HepG2 (cell line): ENCODE measurements around the gene UPK1A. TPM values are rescaled to one million over a fixed set of nuclear protein-coding genes. Genes with fewer than 3 reads are reported as not detected.

Experiments used
- ATAC-seq: fragments of 200-7000 bp; cut with Tn5 transposase; 3 replicates; pipeline ENCODE4 v1.9.1; 2020; ENCODE audit warnings: mild to moderate bottlenecking, moderate library complexity
- BruUV-seq: library from RNA; stranded (reverse); fragments of 400-500 nt; replicated peaks from 2 replicates; lab custom pipeline; 2021; lab: Mats Ljungman, UMichigan
- CTCF ChIA-PET: fragments of 300-600 bp; formaldehyde crosslinking; extraction: SDS; loops from one replicate; lab custom pipeline; 2021; ENCODE audit warnings: low total read pairs, inconsistent platforms, low intra/inter-chr PET ratio; lab: Yijun Ruan, JAX
- POLR2A ChIA-PET: fragments of 350-600 bp; sonication (Branson Sonifier 250); formaldehyde crosslinking; loops from one replicate; lab custom pipeline; 2020; ENCODE audit warnings: antibody characterized with exemption, inconsistent platforms; lab: Yijun Ruan, JAX
- DNase-seq: peaks from one replicate; pipeline ENCODE4 v3.0.0-alpha.2; 2015; ENCODE audit warnings: low spot score
- FAIRE-seq: peaks from 3 replicates; lab custom pipeline; 2011; peaks lifted over from hg19 to GRCh38; lab: Jason Lieb, UNC
- H2AFZ ChIP-seq: one replicate; pipeline ENCODE4 v1.6.1; 2011; ENCODE audit warnings: low read length, inconsistent platforms
- H3K27ac ChIP-seq: fragments of 300-600 bp; 3 replicates; pipeline ENCODE4 v1.8.0; 2011; ENCODE audit warnings: mixed run types, mild to moderate bottlenecking, mixed read lengths, low read length, inconsistent platforms; ENCODE audit not compliant: insufficient read depth; ENCODE audit errors: extremely low read length
- H3K27me3 ChIP-seq, 2 experiments: fragments of 200-600 bp in 1 of 2; 2 replicates in 1 of 2; 3 replicates in 1 of 2; pipeline versions ENCODE4 v1.6.0 to v1.8.0; 2011; ENCODE audit warnings: low read length in 2 of 2, mild to moderate bottlenecking in 2 of 2, moderate library complexity in 2 of 2, inconsistent platforms in 1 of 2; ENCODE audit not compliant: insufficient read depth in 2 of 2, control insufficient read depth in 1 of 2
- H3K36me3 ChIP-seq, 2 experiments: fragments of 200-600 bp in 1 of 2; replicated peaks in 1 of 2; 2 replicates in 1 of 2; 3 replicates in 1 of 2; pipeline versions ENCODE4 v1.5.1 to v1.8.0; 2011; ENCODE audit warnings: low read length in 2 of 2, inconsistent platforms in 1 of 2; ENCODE audit not compliant: insufficient read depth in 2 of 2, control insufficient read depth in 1 of 2
- H3K4me1 ChIP-seq: 2 replicates; pipeline ENCODE4 v1.5.1; 2012; ENCODE audit warnings: low read length, inconsistent platforms; ENCODE audit not compliant: insufficient read depth
- H3K4me2 ChIP-seq: 2 replicates; pipeline ENCODE4 v1.6.0; 2011; ENCODE audit warnings: low read depth, low read length, inconsistent platforms
- H3K4me3 ChIP-seq, 3 experiments: fragments of 200-600 bp in 1 of 3; sonication (generic), shearing (Covaris generic) in 1 of 3; replicated peaks in 1 of 3; 2 replicates each; pipeline ENCODE4 v1.5.1; 2011 to 2016; ENCODE audit warnings: low read length in 3 of 3, inconsistent platforms in 2 of 3, low read depth in 2 of 3, mild to moderate bottlenecking in 2 of 3, control low read depth in 1 of 3, mixed read lengths in 1 of 3; ENCODE audit not compliant: insufficient read depth in 1 of 3
- H3K79me2 ChIP-seq: one replicate; pipeline ENCODE4 v1.6.1; 2011; ENCODE audit warnings: low read length, inconsistent platforms; ENCODE audit not compliant: insufficient read depth
- H3K9ac ChIP-seq: 2 replicates; pipeline ENCODE4 v1.6.0; 2011; ENCODE audit warnings: mild to moderate bottlenecking, low read depth, low read length, inconsistent platforms; ENCODE audit not compliant: insufficient read depth
- H3K9me3 ChIP-seq: 2 replicates; pipeline ENCODE4 v1.5.1; 2012; ENCODE audit warnings: mild to moderate bottlenecking, low read length
- H4K20me1 ChIP-seq: 2 replicates; pipeline ENCODE4 v1.6.0; 2011; ENCODE audit warnings: inconsistent platforms, mild to moderate bottlenecking, low read length, moderate library complexity; ENCODE audit not compliant: insufficient read depth
- AGO2 ChIP-seq: fragments of 200-400 bp; formaldehyde crosslinking; optimal IDR thresholded peaks from 2 replicates; pipeline ENCODE3; 2017; ENCODE audit warnings: mild to moderate bottlenecking, low read depth, low read length, moderate library complexity
- ARID2 ChIP-seq: sonication (generic); formaldehyde crosslinking; IDR thresholded peaks from 2 replicates; pipeline ENCODE4 v1.8.1; 2022; ENCODE audit warnings: mild to moderate bottlenecking, missing genetic modification reagents, borderline replicate concordance
- CSRNP1 ChIP-seq: sonication (generic); formaldehyde crosslinking; IDR thresholded peaks from 2 replicates; pipeline ENCODE4 v1.8.1; 2023; ENCODE audit warnings: mild to moderate bottlenecking, missing genetic modification reagents
- FOXA1 ChIP-seq, 2 experiments: fragments of 450-650 bp in 1 of 2; sonication (generic) in 1 of 2; formaldehyde crosslinking in 1 of 2; IDR thresholded peaks; 2 replicates each; pipeline versions ENCODE4 v1.4.0 to v1.6.1; 2016 to 2020; ENCODE audit warnings: missing genetic modification reagents in 1 of 2
- JARID2 ChIP-seq: sonication (generic); formaldehyde crosslinking; IDR thresholded peaks from 2 replicates; pipeline ENCODE4 v1.8.1; 2023; ENCODE audit warnings: missing genetic modification reagents, inconsistent platforms; ENCODE audit not compliant: insufficient replicate concordance
- RBFOX2 ChIP-seq: fragments of 200-400 bp; formaldehyde crosslinking; IDR thresholded peaks from 2 replicates; pipeline ENCODE4 v1.6.1; 2017; ENCODE audit warnings: low read depth, mild to moderate bottlenecking, low read length
- SRSF4 ChIP-seq: fragments of 200-400 bp; formaldehyde crosslinking; IDR thresholded peaks from one replicate; pipeline ENCODE4 v1.6.1; 2018; ENCODE audit warnings: mild to moderate bottlenecking, low read depth, low read length, moderate library complexity; ENCODE audit not compliant: poor library complexity, severe bottlenecking
- ZBTB1 ChIP-seq: sonication (generic); formaldehyde crosslinking; IDR thresholded peaks from 2 replicates; pipeline ENCODE4 v1.4.0; 2020; ENCODE audit warnings: missing genetic modification reagents, borderline replicate concordance
- ZBTB14 ChIP-seq: sonication (generic); formaldehyde crosslinking; IDR thresholded peaks from 2 replicates; pipeline ENCODE4 v1.4.0; 2020; ENCODE audit warnings: missing genetic modification reagents
- ZFP36L2 ChIP-seq: sonication (generic); formaldehyde crosslinking; IDR thresholded peaks from 2 replicates; pipeline ENCODE4 v1.4.0; 2020; ENCODE audit warnings: missing genetic modification reagents
- WGBS: methylation state at CpG from one replicate; pipeline ENCODE4 v1.1.6; 2017; ENCODE audit warnings: low lambda C conversion rate; 5-methylcytosine and 5-hydroxymethylcytosine counted together
- in situ Hi-C: cut with HindIII; loops from 2 replicates; pipeline ENCODE4 v1.10.0; 2017; ENCODE audit warnings: low pct_unique_long_range_greater_than_20kb; ENCODE audit not compliant: extremely low pct_ligation_motif_present
- intact Hi-C: fragments of 100-400 bp; cut with micrococcal nuclease; formaldehyde crosslinking; loops from one replicate; pipeline ENCODE4 v1.10.0; 2022; ENCODE audit not compliant: unreplicated experiment
- polyA plus RNA-seq, 8 experiments: library from polyadenylated mRNA; depleted of rRNA in 3 of 8; stranded (reverse) in 7 of 8; unstranded in 1 of 8; fragments of >200 nt; fragmentation: Illumina TruSeq in 4 of 8; extraction: Trizol in 4 of 8; gene quantifications; 2 replicates each; pipeline versions ENCODE4 v1.2.1 to v1.2.3, GENCODE V29; 2011 to 2016; ENCODE audit warnings: low read depth in 4 of 8, missing spikeins in 1 of 8, mixed read lengths in 1 of 8; ENCODE audit not compliant: insufficient read depth in 1 of 8
- total RNA-seq, 5 experiments: library from RNA; depleted of rRNA; stranded (reverse); fragments of >200 nt; fragmentation: Illumina TruSeq; extraction: Trizol; gene quantifications; 2 replicates each; pipeline ENCODE4 v1.2.3, GENCODE V29; 2016; ENCODE audit warnings: low read depth in 1 of 5
- TF ChIP-seq, protein P1 (sequence below): sonication (generic); formaldehyde crosslinking; IDR thresholded peaks from 2 replicates; pipeline ENCODE4 v1.5.0; 2020; ENCODE audit warnings: missing genetic modification reagents, mild to moderate bottlenecking, borderline replicate concordance

UPK1A gene
- total and polyA plus RNA-seq, 2 of the 13 experiments (the other 11 are each of a cell fraction or from before 2014, with no cell fraction given) = 2.9 TPM; not detected in 1

- CTCF ChIA-PET = no interaction called here
- peaks cover 61 to 88% of the 10 kb centered on the region in 2 experiments for H3K36me3 ChIP-seq
- POLR2A ChIA-PET = interaction anchor here (1.6 kb wide), 1 partner anchor 16 kb away, joined by 5 read pairs; no protein-coding TSS in a partner anchor
Observed at GRCh38 chr19:35724560-35724959, 58.2 kb downstream of the UPK1A start.

More at GRCh38 chr19:35724560-35724959, 58.2 kb downstream of the UPK1A start:
- Histone ChIP-seq H2AFZ (no peak overlapping the region), H3K9me3 (no peaks in the 10 kb centered on the region), H3K9ac (no peak overlapping the region), H3K27me3 (no peaks in the 10 kb centered on the region), H3K27ac (no peak overlapping the region), H3K4me3 (no peak overlapping the region), H3K79me2 (peaks cover 7% of the 10 kb centered on the region), H4K20me1 (no peaks in the 10 kb centered on the region), H3K4me2 (no peak overlapping the region), H3K4me1 (peaks cover 8% of the 10 kb centered on the region)
- ATAC-seq = no peak
- WGBS = 97% methylated on average over 12 of the region's 12 CpGs
- no peak for FAIRE-seq
- intact Hi-C loops = no loop called here
- TF ChIP-seq ZFP36L2 (CRISPR knock-in tag) = no peak
- no peak for TF ChIP-seq ARID2 (CRISPR knock-in tag)
- TF ChIP-seq SRSF4 = no peak
- no peak for TF ChIP-seq ZBTB1 (CRISPR knock-in tag)
- peak; percentile 42 for TF ChIP-seq AGO2
- TF ChIP-seq ZBTB14 = no peak
- TF ChIP-seq, protein P1, sequence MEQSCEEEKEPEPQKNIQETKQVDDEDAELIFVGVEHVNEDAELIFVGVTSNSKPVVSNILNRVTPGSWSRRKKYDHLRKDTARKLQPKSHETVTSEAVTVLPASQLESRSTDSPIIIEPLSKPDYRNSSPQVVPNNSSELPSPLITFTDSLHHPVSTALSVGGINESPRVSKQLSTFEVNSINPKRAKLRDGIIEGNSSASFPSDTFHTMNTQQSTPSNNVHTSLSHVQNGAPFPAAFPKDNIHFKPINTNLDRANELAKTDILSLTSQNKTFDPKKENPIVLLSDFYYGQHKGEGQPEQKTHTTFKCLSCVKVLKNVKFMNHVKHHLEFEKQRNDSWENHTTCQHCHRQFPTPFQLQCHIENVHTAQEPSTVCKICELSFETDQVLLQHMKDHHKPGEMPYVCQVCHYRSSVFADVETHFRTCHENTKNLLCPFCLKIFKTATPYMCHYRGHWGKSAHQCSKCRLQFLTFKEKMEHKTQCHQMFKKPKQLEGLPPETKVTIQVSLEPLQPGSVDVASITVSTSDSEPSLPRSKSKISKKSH (CRISPR knock-in tag) = no peak
- no peak for TF ChIP-seq CSRNP1 (CRISPR knock-in tag)
- 0 out of 2 replicates have a peak, but pooled peaks have one; percentile 25 for TF ChIP-seq RBFOX2
- TF ChIP-seq FOXA1 (IDR thresholded peaks at IDR 0.05) = no peak
- no peak for TF ChIP-seq FOXA1 (CRISPR knock-in tag; IDR thresholded peaks at IDR 0.05)
- TF ChIP-seq JARID2 (CRISPR knock-in tag) = no peak
- DNase-seq = no peak
- in situ Hi-C loops = no loop called here
- BruUV-seq = no TSS peak
